ENCODE data around the gene POLR3E.
"Not testable (repeated sequence)": the region's sequence is repeated elsewhere in the genome, so short reads cannot be mapped to it uniquely, and the experiment has no call there.

Gene POLR3E

GRCh38 chr16:22297871-22298733, 893 bp downstream of the POLR3E start:
- peak overlapping the region; percentile 95 for H3K14ac ChIP-seq (ENCODE audit: low read length)
- H3K27me3 ChIP-seq (ENCODE audit: control insufficient read depth in 3 of 3, insufficient read depth in 3 of 3, low read depth in 1 of 3, low read length in 3 of 3), result no peaks in the 10 kb centered on the region
- DNase-seq (ENCODE audit: low spot score), result peak; percentile 87
- H2AFZ ChIP-seq (ENCODE audit: low read length), result peak overlapping the region; percentile 92
- no peak overlapping the region for H4K8ac ChIP-seq (ENCODE audit: low read depth, low read length)
- no peak overlapping the region for H2BK12ac ChIP-seq (ENCODE audit: low read length)
- no peak overlapping the region for H2BK120ac ChIP-seq (ENCODE audit: low read depth, low read length)
- H3K27ac ChIP-seq (replicated peaks; ENCODE audit: low read length), result peak overlapping the region; percentile 85
- no peak overlapping the region for H3K4ac ChIP-seq (ENCODE audit: low read length)
- H3K9me3 ChIP-seq (replicated peaks in 1 of 2; ENCODE audit: control insufficient read depth in 2 of 2, insufficient read depth in 1 of 2, low read depth in 1 of 2, low read length in 2 of 2), result no peaks in the 10 kb centered on the region
- peaks cover 5 to 16% of the 10 kb centered on the region in 2 donors for H3K36me3 ChIP-seq (replicated peaks in 1 of 2; ENCODE audit: control insufficient read depth in 2 of 2, insufficient read depth in 2 of 2, low read length in 2 of 2)
- no peak overlapping the region for H3K23ac ChIP-seq (ENCODE audit: low read depth, low read length, poor library complexity)
- no peak overlapping the region for H4K91ac ChIP-seq (ENCODE audit: low read depth, low read length, poor library complexity)
- peak overlapping the region; percentile 63 to 94 for H3K4me3 ChIP-seq (ENCODE audit: low read length in 2 of 2)
- H3K18ac ChIP-seq (ENCODE audit: low read length), result peak overlapping the region; percentile 94
- H2AK5ac ChIP-seq (ENCODE audit: low read depth, low read length), result peak overlapping the region; percentile 11
- no peaks in the 10 kb centered on the region for H3K4me1 ChIP-seq (ENCODE audit: control insufficient read depth in 2 of 2, insufficient read depth in 1 of 2, low read depth in 1 of 2, low read length in 2 of 2)
- no CpG with 5 or more reads among the region's 39 CpGs for WGBS, 2 donors (ENCODE audit: extremely low coverage in 2 of 2, insufficient read length in 2 of 2, insufficient replicate concordance in 1 of 2)
- peak overlapping the region; percentile 95 for H3K9ac ChIP-seq (ENCODE audit: low read depth, low read length, poor library complexity)
- H3K79me1 ChIP-seq (ENCODE audit: low read depth, low read length), result peaks cover 10% of the 10 kb centered on the region
- H2BK15ac ChIP-seq (ENCODE audit: low read length), result no peak overlapping the region
- H3K4me2 ChIP-seq (ENCODE audit: insufficient read depth, low read length, poor library complexity, severe bottlenecking), result peak overlapping the region; percentile 69
- H2BK5ac ChIP-seq (ENCODE audit: low read length), result peak overlapping the region; percentile 45

- no peak overlapping the region for H3K4ac ChIP-seq (ENCODE audit: low read length)
- H3K36me3 ChIP-seq (replicated peaks in 1 of 2; ENCODE audit: control insufficient read depth in 2 of 2, insufficient read depth in 2 of 2, low read length in 2 of 2), result peaks cover 9 to 22% of the 10 kb centered on the region in 2 donors
- H4K91ac ChIP-seq (ENCODE audit: low read depth, low read length, poor library complexity), result no peak overlapping the region
- no peak overlapping the region for H3K9ac ChIP-seq (ENCODE audit: low read depth, low read length, poor library complexity)
- H3K4me2 ChIP-seq (ENCODE audit: insufficient read depth, low read length, poor library complexity, severe bottlenecking), result no peak overlapping the region
- H4K8ac ChIP-seq (ENCODE audit: low read depth, low read length), result no peak overlapping the region
- H3K4me3 ChIP-seq (ENCODE audit: low read length in 2 of 2), result no peak overlapping the region
- H3K4me1 ChIP-seq (ENCODE audit: control insufficient read depth in 2 of 2, insufficient read depth in 1 of 2, low read depth in 1 of 2, low read length in 2 of 2), result no peaks in the 10 kb centered on the region
- no peaks in the 10 kb centered on the region for H3K9me3 ChIP-seq (replicated peaks in 1 of 2; ENCODE audit: control insufficient read depth in 2 of 2, insufficient read depth in 1 of 2, low read depth in 1 of 2, low read length in 2 of 2)
- no CpG with 5 or more reads among the region's 1 CpG for WGBS, 2 donors (ENCODE audit: extremely low coverage in 2 of 2, insufficient read length in 2 of 2, insufficient replicate concordance in 1 of 2)
- H2AFZ ChIP-seq (ENCODE audit: low read length), result no peak overlapping the region
- H3K27me3 ChIP-seq (ENCODE audit: control insufficient read depth in 3 of 3, insufficient read depth in 3 of 3, low read depth in 1 of 3, low read length in 3 of 3), result no peaks in the 10 kb centered on the region
- DNase-seq (ENCODE audit: low spot score), result no peak
- no peak overlapping the region for H2BK5ac ChIP-seq (ENCODE audit: low read length)
- no peak overlapping the region for H2BK15ac ChIP-seq (ENCODE audit: low read length)
- H2BK120ac ChIP-seq (ENCODE audit: low read depth, low read length), result no peak overlapping the region
- H3K14ac ChIP-seq (ENCODE audit: low read length), result no peak overlapping the region
- no peak overlapping the region for H3K27ac ChIP-seq (replicated peaks; ENCODE audit: low read length)
- H3K23ac ChIP-seq (ENCODE audit: low read depth, low read length, poor library complexity), result no peak overlapping the region
- H3K79me1 ChIP-seq (ENCODE audit: low read depth, low read length), result peaks cover 10% of the 10 kb centered on the region
- no peak overlapping the region for H2BK12ac ChIP-seq (ENCODE audit: low read length)
- no peak overlapping the region for H3K18ac ChIP-seq (ENCODE audit: low read length)
- no peak overlapping the region for H2AK5ac ChIP-seq (ENCODE audit: low read depth, low read length)
Measured at GRCh38 chr16:22299036-22299435, 1.8 kb downstream of the POLR3E start.

- Histone ChIP-seq H3K14ac (ENCODE audit: low read length) (no peak overlapping the region), H3K4ac (ENCODE audit: low read length) (no peak overlapping the region), H2BK15ac (ENCODE audit: low read length) (no peak overlapping the region), H3K23ac (ENCODE audit: low read depth, low read length, poor library complexity) (no peak overlapping the region), H2BK12ac (ENCODE audit: low read length) (no peak overlapping the region), H3K9me3 (replicated peaks in 1 of 2; ENCODE audit: control insufficient read depth in 2 of 2, insufficient read depth in 1 of 2, low read depth in 1 of 2, low read length in 2 of 2) (no peaks in the 10 kb centered on the region), H2AFZ (ENCODE audit: low read length) (no peak overlapping the region), H3K4me2 (ENCODE audit: insufficient read depth, low read length, poor library complexity, severe bottlenecking) (no peak overlapping the region), H3K79me1 (ENCODE audit: low read depth, low read length) (peaks cover 14% of the 10 kb centered on the region), H3K18ac (ENCODE audit: low read length) (no peak overlapping the region), H3K27ac (replicated peaks; ENCODE audit: low read length) (no peak overlapping the region), H2AK5ac (ENCODE audit: low read depth, low read length) (no peak overlapping the region), H3K36me3 (replicated peaks in 1 of 2; ENCODE audit: control insufficient read depth in 2 of 2, insufficient read depth in 2 of 2, low read length in 2 of 2) (peaks cover 21 to 37% of the 10 kb centered on the region in 2 donors), H4K91ac (ENCODE audit: low read depth, low read length, poor library complexity) (no peak overlapping the region), H3K4me3 (ENCODE audit: low read length in 2 of 2) (no peak overlapping the region), H2BK5ac (ENCODE audit: low read length) (no peak overlapping the region), H3K9ac (ENCODE audit: low read depth, low read length, poor library complexity) (no peak overlapping the region), H2BK120ac (ENCODE audit: low read depth, low read length) (no peak overlapping the region), H4K8ac (ENCODE audit: low read depth, low read length) (no peak overlapping the region), H3K27me3 (ENCODE audit: control insufficient read depth in 3 of 3, insufficient read depth in 3 of 3, low read depth in 1 of 3, low read length in 3 of 3) (no peaks in the 10 kb centered on the region), H3K4me1 (ENCODE audit: control insufficient read depth in 2 of 2, insufficient read depth in 1 of 2, low read depth in 1 of 2, low read length in 2 of 2) (no peaks in the 10 kb centered on the region)
- DNase-seq (ENCODE audit: low spot score), result no peak
- no CpG with 5 or more reads among the region's 8 CpGs for WGBS, 2 donors (ENCODE audit: extremely low coverage in 2 of 2, insufficient read length in 2 of 2, insufficient replicate concordance in 1 of 2)
Measured at GRCh38 chr16:22300427-22301071, 3.3 kb downstream of the POLR3E start.

GRCh38 chr16:22301423-22301822, 4.2 kb downstream of the POLR3E start:
- H2BK15ac ChIP-seq (ENCODE audit: low read length); H4K8ac ChIP-seq (ENCODE audit: low read depth, low read length); H3K9me3 ChIP-seq (replicated peaks in 1 of 2; ENCODE audit: control insufficient read depth in 2 of 2, insufficient read depth in 1 of 2, low read depth in 1 of 2, low read length in 2 of 2); H2AK5ac ChIP-seq (ENCODE audit: low read depth, low read length); H4K91ac ChIP-seq (ENCODE audit: low read depth, low read length, poor library complexity); H2BK5ac ChIP-seq (ENCODE audit: low read length); H2AFZ ChIP-seq (ENCODE audit: low read length); H3K4me2 ChIP-seq (ENCODE audit: insufficient read depth, low read length, poor library complexity, severe bottlenecking); H2BK12ac ChIP-seq (ENCODE audit: low read length); H3K4ac ChIP-seq (ENCODE audit: low read length); DNase-seq (ENCODE audit: low spot score); H2BK120ac ChIP-seq (ENCODE audit: low read depth, low read length); H3K18ac ChIP-seq (ENCODE audit: low read length); H3K14ac ChIP-seq (ENCODE audit: low read length); H3K4me1 ChIP-seq (ENCODE audit: control insufficient read depth in 2 of 2, insufficient read depth in 1 of 2, low read depth in 1 of 2, low read length in 2 of 2); H3K27me3 ChIP-seq (ENCODE audit: control insufficient read depth in 3 of 3, insufficient read depth in 3 of 3, low read depth in 1 of 3, low read length in 3 of 3); H3K4me3 ChIP-seq (ENCODE audit: low read length in 2 of 2); H3K23ac ChIP-seq (ENCODE audit: low read depth, low read length, poor library complexity); H3K9ac ChIP-seq (ENCODE audit: low read depth, low read length, poor library complexity); H3K27ac ChIP-seq (replicated peaks; ENCODE audit: low read length): not testable (repeated sequence)
- peaks cover 22 to 45% of the 10 kb centered on the region in 2 donors for H3K36me3 ChIP-seq (replicated peaks in 1 of 2; ENCODE audit: control insufficient read depth in 2 of 2, insufficient read depth in 2 of 2, low read length in 2 of 2)
- peaks cover 14% of the 10 kb centered on the region for H3K79me1 ChIP-seq (ENCODE audit: low read depth, low read length)
- no CpG with 5 or more reads among the region's 7 CpGs for WGBS, 2 donors (ENCODE audit: extremely low coverage in 2 of 2, insufficient read length in 2 of 2, insufficient replicate concordance in 1 of 2)
